GM21526 (cell line): ENCODE data around the gene ZSCAN16.

Experiments used
- ATAC-seq: cut with Tn5 transposase; IDR thresholded peaks from one replicate; pipeline ENCODE4 v1.9.1; 2021; ENCODE audit warnings: moderate library complexity; ENCODE audit not compliant: unreplicated experiment, low FRiP score

ZSCAN16 gene

GRCh38 chr6:28167068-28167467 lies 42.7 kb downstream of the ZSCAN16 start:
- ATAC-seq = no peak

DNA sequence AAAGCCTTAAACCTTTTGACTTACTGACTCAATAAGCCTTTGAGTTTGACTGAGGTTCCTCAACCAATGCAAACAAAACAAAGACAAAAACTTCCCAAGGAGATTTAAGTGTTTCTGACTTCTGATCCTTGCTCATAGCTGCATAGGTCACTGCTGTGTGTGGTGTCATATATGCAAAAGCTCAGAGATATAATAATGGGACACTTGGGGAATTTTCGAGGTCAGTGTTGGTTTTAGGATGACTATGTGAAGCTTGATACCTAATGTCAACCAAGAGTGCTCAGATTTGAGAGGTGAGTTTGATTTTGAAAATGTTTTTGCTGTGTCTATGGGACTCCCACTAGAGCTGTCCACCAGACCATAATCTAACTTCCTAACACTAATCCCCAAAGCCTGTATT lies 43.5 kb downstream of the ZSCAN16 start:
- ATAC-seq = no peak

- ATAC-seq = no peak
Measured at GRCh38 chr6:28171271-28171670, 46.9 kb downstream of the ZSCAN16 start.

DNA sequence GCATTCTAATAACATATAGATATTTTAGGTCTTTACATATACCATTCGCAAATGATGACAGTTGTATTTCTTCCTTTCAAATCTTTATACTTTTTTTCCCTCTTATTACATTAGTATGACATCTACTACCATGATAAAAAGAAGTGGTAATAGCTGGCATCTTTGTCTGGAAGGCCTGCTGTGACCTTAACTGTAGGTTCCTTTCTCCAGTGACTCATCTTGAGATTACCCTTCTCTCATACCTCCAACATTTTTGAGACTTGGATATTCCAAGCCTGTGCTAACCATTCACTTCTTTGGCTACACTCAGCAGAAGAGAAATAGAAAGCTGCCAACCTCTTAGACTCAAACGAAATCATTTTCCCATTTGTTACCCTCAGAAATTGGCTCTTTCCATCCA lies 47.6 kb downstream of the ZSCAN16 start:
- ATAC-seq = no peak

- no peak for ATAC-seq
Measured at GRCh38 chr6:28176373-28176772, 52.0 kb downstream of the ZSCAN16 start.
